HG03108 (cell line): ENCODE data around the gene HSD17B1.

Experiments
- ATAC-seq: cut with Tn5 transposase; IDR thresholded peaks from one replicate; pipeline ENCODE4 v1.9.1; 2021; ENCODE audit warnings: moderate library complexity; ENCODE audit not compliant: unreplicated experiment

Gene HSD17B1

DNA sequence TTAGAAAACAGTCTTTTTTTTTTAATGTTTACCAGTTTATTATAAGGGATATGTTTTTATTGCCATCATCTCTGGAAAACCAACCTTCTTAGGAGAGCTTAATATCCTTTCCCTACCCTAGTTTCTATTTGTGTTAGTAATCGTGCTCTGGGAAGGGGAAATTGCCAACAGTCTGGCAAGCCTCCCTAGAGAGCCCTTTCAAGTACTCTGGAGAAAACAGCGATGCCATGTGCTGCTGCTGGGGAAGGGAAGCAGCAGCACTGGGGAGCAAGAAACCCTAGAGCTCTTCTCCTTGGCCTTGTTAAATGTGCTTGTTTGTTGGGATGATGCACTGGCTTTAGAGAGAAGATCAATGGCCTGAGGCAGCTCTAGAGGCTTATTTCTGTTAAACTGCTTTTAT lies 46.2 kb downstream of the HSD17B1 start:
- no peak for ATAC-seq

DNA sequence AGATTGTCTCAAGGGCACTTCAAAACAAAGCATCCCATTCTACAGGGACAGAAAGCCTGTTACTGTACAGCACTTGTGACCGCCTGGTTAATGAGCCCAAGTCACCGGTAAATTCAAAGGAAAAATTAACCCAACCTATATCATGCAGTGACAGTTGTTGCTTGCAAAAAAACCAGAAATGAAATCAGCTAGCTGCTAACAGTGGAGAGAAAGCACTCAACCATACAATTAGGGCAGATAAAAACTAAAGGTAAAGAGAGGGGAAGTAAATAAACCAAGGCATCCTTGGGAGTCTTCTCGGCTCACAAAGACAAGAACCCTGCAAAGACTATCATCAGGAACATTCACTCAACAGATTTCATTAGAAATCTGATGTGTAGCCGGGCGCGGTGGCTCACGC lies 50.6 kb downstream of the HSD17B1 start:
- no peak for ATAC-seq
